ENCODE measurements around the gene SGCD.

The SGCD gene

GRCh38 chr5:156427315-156427714 is 100.4 kb downstream of the SGCD start:
- no peak for DNase-seq (ENCODE audit: insufficient read length, low spot score)
- FAIRE-seq: no peak
- TF ChIP-seq TAF1 (IDR thresholded peaks at IDR 0.05; ENCODE audit: low read depth, low read length) (no peak), POU2F2 (IDR thresholded peaks at IDR 0.05; ENCODE audit: low read depth, low read length) (no peak), POLR2A (IDR thresholded peaks at IDR 0.05; ENCODE audit: low read depth, low read length) (no peak), SPI1 (IDR thresholded peaks at IDR 0.05; ENCODE audit: low read depth, low read length) (no peak), PAX5 (IDR thresholded peaks at IDR 0.05; ENCODE audit: insufficient read depth, low read length, severe bottlenecking) (no peak), POLR2AphosphoS5 (IDR thresholded peaks at IDR 0.05; ENCODE audit: low read depth, low read length) (no peak)

DNA sequence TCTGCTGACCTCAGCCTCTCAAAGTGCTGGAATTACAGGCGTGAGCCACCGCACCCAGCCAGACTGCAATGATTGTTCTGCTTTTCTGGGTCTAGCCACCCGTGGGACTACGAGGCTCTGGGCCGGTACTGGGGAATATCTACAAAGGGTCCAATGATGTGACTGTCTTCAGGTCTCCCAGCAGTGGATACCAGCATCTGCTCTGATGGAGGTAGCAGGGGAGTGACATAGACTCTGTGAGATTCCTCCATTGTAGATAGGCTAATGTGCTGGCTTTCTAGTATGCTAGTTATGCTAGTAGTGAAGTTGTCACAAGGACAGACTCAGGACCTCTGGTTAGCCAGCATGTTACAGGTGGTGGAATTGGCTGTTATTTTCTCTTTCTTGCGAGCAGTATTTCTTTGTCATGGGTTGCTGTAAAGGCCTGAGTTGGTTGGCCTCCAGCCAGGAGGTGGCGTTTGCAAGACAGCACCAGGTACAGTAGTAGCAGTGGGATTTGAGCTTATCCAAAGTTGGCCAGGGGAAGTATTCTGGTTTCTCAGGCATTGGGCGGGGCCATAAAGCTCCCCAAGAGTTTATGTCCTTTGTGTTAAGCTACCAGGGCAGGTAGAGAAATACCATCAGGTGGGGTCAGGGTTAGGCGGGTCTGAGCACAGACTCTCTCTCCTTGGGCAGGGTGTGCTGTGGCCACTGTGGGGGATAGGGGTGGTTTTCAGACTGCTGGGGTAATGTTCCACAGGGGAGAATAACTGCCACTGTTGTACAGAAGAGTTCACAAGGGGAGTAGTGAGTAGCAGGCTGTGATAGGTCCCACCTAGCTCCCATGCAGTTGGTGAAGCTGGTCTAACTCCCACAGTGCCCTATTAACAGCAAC is 105.2 kb downstream of the SGCD start:
- DNase-seq (ENCODE audit: insufficient read length, low spot score) (no peak), FAIRE-seq (no peak)
- TF ChIP-seq PAX5 (IDR thresholded peaks at IDR 0.05; ENCODE audit: insufficient read depth, low read length, severe bottlenecking): no peak
- TF ChIP-seq POLR2A (IDR thresholded peaks at IDR 0.05; ENCODE audit: low read depth, low read length): no peak
- TF ChIP-seq SPI1 (IDR thresholded peaks at IDR 0.05; ENCODE audit: low read depth, low read length): no peak
- no peak for TF ChIP-seq POLR2AphosphoS5 (IDR thresholded peaks at IDR 0.05; ENCODE audit: low read depth, low read length)
- no peak for TF ChIP-seq POU2F2 (IDR thresholded peaks at IDR 0.05; ENCODE audit: low read depth, low read length)
- no peak for TF ChIP-seq TAF1 (IDR thresholded peaks at IDR 0.05; ENCODE audit: low read depth, low read length)

DNA sequence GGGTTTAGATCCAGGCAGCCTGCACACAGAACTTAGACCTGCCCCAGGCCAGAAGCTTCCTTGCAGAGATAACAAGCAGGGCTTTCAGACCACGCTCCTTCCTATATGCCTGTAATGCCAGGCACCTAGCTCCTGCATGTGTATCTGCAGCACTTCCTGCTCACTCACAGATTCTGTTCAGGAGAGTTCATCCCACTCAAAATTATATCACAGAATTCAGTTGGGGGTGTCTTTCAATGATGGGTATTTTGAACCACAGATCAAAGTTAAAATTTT is 105.8 kb downstream of the SGCD start:
- no peak for TF ChIP-seq POLR2A (IDR thresholded peaks at IDR 0.05; ENCODE audit: low read depth, low read length)
- no peak for TF ChIP-seq POU2F2 (IDR thresholded peaks at IDR 0.05; ENCODE audit: low read depth, low read length)
- TF ChIP-seq PAX5 (IDR thresholded peaks at IDR 0.05; ENCODE audit: insufficient read depth, low read length, severe bottlenecking): no peak
- no peak for TF ChIP-seq POLR2AphosphoS5 (IDR thresholded peaks at IDR 0.05; ENCODE audit: low read depth, low read length)
- no peak for TF ChIP-seq TAF1 (IDR thresholded peaks at IDR 0.05; ENCODE audit: low read depth, low read length)
- TF ChIP-seq SPI1 (IDR thresholded peaks at IDR 0.05; ENCODE audit: low read depth, low read length): no peak
- no peak for DNase-seq (ENCODE audit: insufficient read length, low spot score)
- FAIRE-seq: no peak

- DNase-seq (ENCODE audit: insufficient read length, low spot score): no peak
- TF ChIP-seq POU2F2 (IDR thresholded peaks at IDR 0.05; ENCODE audit: low read depth, low read length) (no peak), SPI1 (IDR thresholded peaks at IDR 0.05; ENCODE audit: low read depth, low read length) (no peak), TAF1 (IDR thresholded peaks at IDR 0.05; ENCODE audit: low read depth, low read length) (no peak), POLR2AphosphoS5 (IDR thresholded peaks at IDR 0.05; ENCODE audit: low read depth, low read length) (no peak), PAX5 (IDR thresholded peaks at IDR 0.05; ENCODE audit: insufficient read depth, low read length, severe bottlenecking) (no peak), POLR2A (IDR thresholded peaks at IDR 0.05; ENCODE audit: low read depth, low read length) (no peak)
- FAIRE-seq: no peak
Measured at GRCh38 chr5:156434471-156434870, 107.5 kb downstream of the SGCD start.

GRCh38 chr5:156435101-156435500 is 108.1 kb downstream of the SGCD start:
- DNase-seq (ENCODE audit: insufficient read length, low spot score) (no peak), FAIRE-seq (no peak)
- TF ChIP-seq POLR2AphosphoS5 (IDR thresholded peaks at IDR 0.05; ENCODE audit: low read depth, low read length): no peak
- no peak for TF ChIP-seq POLR2A (IDR thresholded peaks at IDR 0.05; ENCODE audit: low read depth, low read length)
- no peak for TF ChIP-seq TAF1 (IDR thresholded peaks at IDR 0.05; ENCODE audit: low read depth, low read length)
- TF ChIP-seq PAX5 (IDR thresholded peaks at IDR 0.05; ENCODE audit: insufficient read depth, low read length, severe bottlenecking): no peak
- no peak for TF ChIP-seq SPI1 (IDR thresholded peaks at IDR 0.05; ENCODE audit: low read depth, low read length)
- TF ChIP-seq POU2F2 (IDR thresholded peaks at IDR 0.05; ENCODE audit: low read depth, low read length): no peak

DNA sequence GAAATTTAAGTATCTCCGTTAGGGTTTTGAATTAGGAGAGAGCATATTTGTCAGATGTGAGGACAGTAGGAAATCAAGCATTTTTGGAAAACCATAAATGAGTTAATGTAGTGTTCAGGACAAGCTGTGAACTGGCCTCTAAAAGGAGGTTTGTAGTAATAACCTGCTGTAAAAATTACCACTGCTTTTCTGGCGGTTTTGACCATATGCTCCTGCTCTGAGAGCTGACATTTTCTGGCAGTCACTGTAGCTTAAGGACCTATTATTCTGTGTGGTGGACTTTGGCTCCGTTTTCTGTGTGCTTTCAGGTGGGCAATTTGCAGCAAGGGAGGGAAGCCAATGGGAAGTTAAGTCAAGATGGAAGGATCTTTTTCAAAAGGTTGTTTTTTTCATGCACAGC is 111.1 kb downstream of the SGCD start:
- TF ChIP-seq POLR2A (IDR thresholded peaks at IDR 0.05; ENCODE audit: low read depth, low read length): no peak
- TF ChIP-seq POLR2AphosphoS5 (IDR thresholded peaks at IDR 0.05; ENCODE audit: low read depth, low read length): no peak
- no peak for TF ChIP-seq PAX5 (IDR thresholded peaks at IDR 0.05; ENCODE audit: insufficient read depth, low read length, severe bottlenecking)
- no peak for TF ChIP-seq POU2F2 (IDR thresholded peaks at IDR 0.05; ENCODE audit: low read depth, low read length)
- TF ChIP-seq TAF1 (IDR thresholded peaks at IDR 0.05; ENCODE audit: low read depth, low read length): no peak
- TF ChIP-seq SPI1 (IDR thresholded peaks at IDR 0.05; ENCODE audit: low read depth, low read length): no peak
- no peak for DNase-seq (ENCODE audit: insufficient read length, low spot score)

GRCh38 chr5:156444753-156445291 is 117.9 kb downstream of the SGCD start:
- TF ChIP-seq PAX5 (IDR thresholded peaks at IDR 0.05; ENCODE audit: insufficient read depth, low read length, severe bottlenecking) (no peak), TAF1 (IDR thresholded peaks at IDR 0.05; ENCODE audit: low read depth, low read length) (no peak), POLR2A (IDR thresholded peaks at IDR 0.05; ENCODE audit: low read depth, low read length) (no peak), POU2F2 (IDR thresholded peaks at IDR 0.05; ENCODE audit: low read depth, low read length) (no peak), SPI1 (IDR thresholded peaks at IDR 0.05; ENCODE audit: low read depth, low read length) (no peak), POLR2AphosphoS5 (IDR thresholded peaks at IDR 0.05; ENCODE audit: low read depth, low read length) (no peak)
- DNase-seq (ENCODE audit: insufficient read length, low spot score) (no peak), FAIRE-seq (no peak)

More for the DNA sequence above, 111.1 kb downstream of the SGCD start:
- FAIRE-seq: no peak

- FAIRE-seq (no peak), DNase-seq (ENCODE audit: insufficient read length, low spot score) (no peak)
- no peak for TF ChIP-seq POLR2AphosphoS5 (IDR thresholded peaks at IDR 0.05; ENCODE audit: low read depth, low read length)
Measured at GRCh38 chr5:156446526-156446925, 119.6 kb downstream of the SGCD start.

DNA sequence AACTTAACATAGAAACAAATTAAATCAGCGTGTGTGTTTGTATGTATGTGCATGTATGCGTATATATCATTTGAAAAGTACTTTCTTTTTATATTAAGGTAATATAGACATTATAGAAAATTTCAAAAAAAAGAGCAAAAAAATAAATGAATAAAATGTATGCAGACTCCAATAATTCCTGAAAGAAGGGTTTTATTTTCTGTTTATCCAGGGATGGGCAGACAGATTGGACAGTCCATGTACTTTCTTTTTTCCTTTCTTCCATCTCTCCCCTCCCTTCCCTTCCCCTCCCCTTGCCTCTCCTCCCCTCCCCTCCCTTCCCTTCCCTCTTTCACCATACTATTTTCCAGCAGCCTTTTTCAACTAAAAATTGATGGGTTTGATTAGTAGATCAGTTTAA is 123.8 kb downstream of the SGCD start:
- FAIRE-seq (no peak), DNase-seq (ENCODE audit: insufficient read length, low spot score) (no peak)
- TF ChIP-seq POU2F2 (IDR thresholded peaks at IDR 0.05; ENCODE audit: low read depth, low read length): no peak
- TF ChIP-seq POLR2AphosphoS5 (IDR thresholded peaks at IDR 0.05; ENCODE audit: low read depth, low read length): no peak
- TF ChIP-seq POLR2A (IDR thresholded peaks at IDR 0.05; ENCODE audit: low read depth, low read length): no peak
- TF ChIP-seq PAX5 (IDR thresholded peaks at IDR 0.05; ENCODE audit: insufficient read depth, low read length, severe bottlenecking): no peak
- no peak for TF ChIP-seq SPI1 (IDR thresholded peaks at IDR 0.05; ENCODE audit: low read depth, low read length)
- no peak for TF ChIP-seq TAF1 (IDR thresholded peaks at IDR 0.05; ENCODE audit: low read depth, low read length)

Data from GM12891 (cell line).